ENCODE results near the gene DMTF1. TPM values are rescaled to one million over a fixed set of nuclear protein-coding genes. Genes with fewer than 3 reads are reported as not detected.

Gene DMTF1
- total and polyA plus RNA-seq, 9 of the 15 experiments (the other 6 are each of a cell fraction or from before 2014, with no cell fraction given), result 25.7 to 208 (median 74.7) TPM

GRCh38 chr7:87140271-87140748 lies 11.9 kb upstream of the DMTF1 start (continued):
- peak; percentile 92 for TF ChIP-seq JUN (IDR thresholded peaks at IDR 0.05; ENCODE audit: borderline replicate concordance, low read depth, low read length)
- no peak for TF ChIP-seq JUN (CRISPR knock-in tag; IDR thresholded peaks at IDR 0.05; ENCODE audit: borderline replicate concordance)
- no peak for TF ChIP-seq ZNF140 (CRISPR knock-in tag; IDR thresholded peaks at IDR 0.05)
- TF ChIP-seq GTF2F1 (IDR thresholded peaks at IDR 0.05; ENCODE audit: low read depth, low read length), result no peak
- no peak for TF ChIP-seq ZNF146 (CRISPR knock-in tag; IDR thresholded peaks at IDR 0.05; ENCODE audit: unreplicated experiment)
- TF ChIP-seq SREBF1 (IDR thresholded peaks at IDR 0.05; ENCODE audit: borderline replicate concordance, low read depth, low read length), result no peak
- TF ChIP-seq ZNF41 (CRISPR knock-in tag; conservative IDR thresholded peaks at IDR 0.05), result peak; percentile 69; the same call in 1 of the 2 replicates
- no peak for TF ChIP-seq SMARCB1 (IDR thresholded peaks at IDR 0.05; ENCODE audit: insufficient read length, low read depth)
- TF ChIP-seq SRSF7 (optimal IDR thresholded peaks at IDR 0.05; ENCODE audit: low read depth, low read length), result no peak
- TF ChIP-seq PRDM10 (IDR thresholded peaks at IDR 0.05; ENCODE audit: partially characterized antibody), result peak; percentile 44
- TF ChIP-seq POLR2AphosphoS5 (IDR thresholded peaks at IDR 0.05; ENCODE audit: control insufficient read depth, insufficient read depth, low read depth, low read length), result peak; percentile 99
- TF ChIP-seq HMGN3 (IDR thresholded peaks at IDR 0.05; ENCODE audit: borderline replicate concordance, extremely low read depth, insufficient read length, low read depth, low read length), result peak; percentile 71
- peak; percentile 94 for TF ChIP-seq THRB (CRISPR knock-in tag; conservative IDR thresholded peaks at IDR 0.05)
- TF ChIP-seq PHF8 (IDR thresholded peaks at IDR 0.05; ENCODE audit: borderline replicate concordance, low read length), result no peak
- TF ChIP-seq ZBTB11 (CRISPR knock-in tag; IDR thresholded peaks at IDR 0.05), result peak in 1 of 3 experiments; percentile 75; a peak in 1 of 6 replicates
- TF ChIP-seq, protein P1, sequence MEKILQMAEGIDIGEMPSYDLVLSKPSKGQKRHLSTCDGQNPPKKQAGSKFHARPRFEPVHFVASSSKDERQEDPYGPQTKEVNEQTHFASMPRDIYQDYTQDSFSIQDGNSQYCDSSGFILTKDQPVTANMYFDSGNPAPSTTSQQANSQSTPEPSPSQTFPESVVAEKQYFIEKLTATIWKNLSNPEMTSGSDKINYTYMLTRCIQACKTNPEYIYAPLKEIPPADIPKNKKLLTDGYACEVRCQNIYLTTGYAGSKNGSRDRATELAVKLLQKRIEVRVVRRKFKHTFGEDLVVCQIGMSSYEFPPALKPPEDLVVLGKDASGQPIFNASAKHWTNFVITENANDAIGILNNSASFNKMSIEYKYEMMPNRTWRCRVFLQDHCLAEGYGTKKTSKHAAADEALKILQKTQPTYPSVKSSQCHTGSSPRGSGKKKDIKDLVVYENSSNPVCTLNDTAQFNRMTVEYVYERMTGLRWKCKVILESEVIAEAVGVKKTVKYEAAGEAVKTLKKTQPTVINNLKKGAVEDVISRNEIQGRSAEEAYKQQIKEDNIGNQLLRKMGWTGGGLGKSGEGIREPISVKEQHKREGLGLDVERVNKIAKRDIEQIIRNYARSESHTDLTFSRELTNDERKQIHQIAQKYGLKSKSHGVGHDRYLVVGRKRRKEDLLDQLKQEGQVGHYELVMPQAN (IDR thresholded peaks at IDR 0.05; ENCODE audit: borderline replicate concordance), result 0 out of 2 replicates have a peak, but pooled peaks have one; percentile 26

Data from K562 (cell line).